ENCODE measurements around the gene SLC6A3.
"Not testable (repeated sequence)": the region's sequence is repeated elsewhere in the genome, so short reads cannot be mapped to it uniquely, and the experiment has no call there.

SLC6A3 gene

DNA sequence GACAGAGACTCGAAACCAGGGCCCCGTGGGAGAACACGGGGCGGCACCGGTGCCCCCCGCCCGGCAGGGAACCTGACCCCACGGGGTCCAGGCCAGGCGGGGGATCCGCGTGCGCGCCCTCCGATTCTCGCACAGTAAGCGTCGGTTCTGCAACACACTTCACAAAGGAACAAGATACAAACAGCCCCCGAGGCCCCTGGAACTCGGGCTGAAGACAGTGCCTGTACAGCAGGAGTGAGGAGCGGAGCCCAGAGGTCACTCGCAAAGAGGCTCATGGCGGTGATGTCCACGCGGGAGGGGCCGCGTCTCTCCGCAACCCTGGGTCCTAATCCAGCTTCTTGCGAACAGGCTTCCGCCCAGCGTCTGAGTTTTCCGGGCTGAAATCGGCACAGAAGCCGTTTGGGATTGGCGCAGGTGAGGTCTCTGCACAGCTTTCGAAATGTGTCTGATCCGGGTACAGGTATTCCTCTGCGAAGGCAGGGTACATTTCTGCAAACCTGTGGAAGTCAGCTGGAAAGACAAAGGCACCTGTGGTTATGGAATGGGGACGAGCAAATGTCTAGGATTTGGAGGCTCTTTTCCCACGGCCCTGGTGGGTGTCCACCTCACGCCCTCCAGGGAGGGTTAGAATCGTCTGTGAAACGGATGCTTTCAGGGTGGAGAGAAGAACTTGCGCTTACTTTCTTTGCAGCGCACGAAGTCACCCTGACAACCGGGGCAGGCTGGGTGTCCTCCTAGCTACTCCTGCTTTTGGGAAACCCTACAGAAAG lies 18.3 kb upstream of the SLC6A3 start:
- no peak for DNase-seq

- no peak for DNase-seq
These were observed 17.1 kb upstream of the SLC6A3 start for GRCh38 chr5:1462358-1462757.

GRCh38 chr5:1461396-1461795 lies 16.2 kb upstream of the SLC6A3 start:
- DNase-seq, result no peak

DNA sequence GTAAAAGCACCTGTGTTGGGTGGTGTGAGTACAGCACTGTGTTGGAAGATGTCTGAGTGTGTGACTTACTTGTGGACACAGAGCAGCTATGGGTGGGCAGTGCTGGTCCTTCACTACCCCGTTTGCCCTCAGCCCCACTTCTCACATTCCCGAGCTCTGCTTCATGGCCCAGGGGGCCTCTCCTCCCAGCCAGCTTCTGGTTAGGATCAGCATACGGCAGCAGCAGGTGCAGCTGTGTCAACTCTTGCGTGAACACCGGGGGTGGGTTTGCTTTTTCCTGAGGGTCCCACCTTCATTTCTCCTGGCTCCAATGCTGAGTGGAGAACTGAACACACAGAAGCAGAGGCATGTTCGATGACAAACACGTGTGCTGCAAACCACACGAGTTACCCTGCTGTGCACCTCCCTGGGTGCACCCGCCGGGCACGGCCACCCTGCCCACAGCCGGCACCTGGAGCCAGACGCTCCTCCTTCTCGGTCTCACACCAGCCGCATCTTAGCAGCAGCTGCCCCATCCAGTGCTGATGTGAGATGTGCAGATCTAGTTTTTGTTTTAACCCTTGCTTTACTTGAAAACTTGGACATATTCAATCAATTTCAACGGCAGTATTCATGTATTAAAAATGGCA lies 14.9 kb upstream of the SLC6A3 start:
- peak; percentile 82 for DNase-seq

DNA sequence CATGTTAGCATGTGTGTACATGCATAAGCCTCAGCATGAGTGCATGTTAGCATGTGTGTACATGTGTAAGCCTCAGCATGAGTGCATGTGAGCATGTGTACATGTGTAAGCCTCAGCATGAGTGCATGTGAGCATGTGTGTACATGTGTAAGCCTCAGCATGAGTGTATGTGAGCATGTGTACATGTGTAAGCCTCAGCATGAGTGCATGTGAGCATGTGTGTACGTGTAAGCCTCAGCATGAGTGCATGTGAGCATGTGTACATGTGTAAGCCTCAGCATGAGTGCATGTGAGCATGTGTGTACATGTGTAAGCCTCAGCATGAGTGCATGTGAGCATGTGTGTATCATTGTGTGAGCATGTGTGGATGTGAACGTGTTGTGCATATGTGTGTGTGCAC lies 14.2 kb upstream of the SLC6A3 start:
- DNase-seq, result not testable (repeated sequence)

GRCh38 chr5:1456110-1456881 lies 11.1 kb upstream of the SLC6A3 start:
- not testable (repeated sequence) for DNase-seq

DNA sequence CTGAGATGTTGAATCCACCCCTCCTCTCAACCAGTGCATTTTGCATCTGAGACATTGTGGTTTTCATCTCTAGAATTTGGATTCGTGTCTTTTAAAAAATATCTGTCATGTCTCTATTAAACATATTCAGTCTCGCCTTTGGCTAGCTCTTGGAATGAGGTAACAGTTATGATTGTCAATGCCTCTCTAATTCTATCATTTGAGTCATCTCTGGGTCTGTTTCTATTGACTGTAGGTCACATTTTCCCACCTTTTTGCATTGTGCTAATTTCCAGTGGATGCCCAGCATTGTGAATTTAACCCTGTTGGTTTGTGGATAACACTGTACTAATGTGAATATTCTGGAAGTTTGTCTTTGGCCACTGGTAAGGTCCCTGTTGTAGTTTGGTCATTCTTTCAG lies 8.4 kb upstream of the SLC6A3 start:
- no peak for DNase-seq

GRCh38 chr5:1449081-1449630 lies 3.9 kb upstream of the SLC6A3 start:
- no peak for DNase-seq

DNA sequence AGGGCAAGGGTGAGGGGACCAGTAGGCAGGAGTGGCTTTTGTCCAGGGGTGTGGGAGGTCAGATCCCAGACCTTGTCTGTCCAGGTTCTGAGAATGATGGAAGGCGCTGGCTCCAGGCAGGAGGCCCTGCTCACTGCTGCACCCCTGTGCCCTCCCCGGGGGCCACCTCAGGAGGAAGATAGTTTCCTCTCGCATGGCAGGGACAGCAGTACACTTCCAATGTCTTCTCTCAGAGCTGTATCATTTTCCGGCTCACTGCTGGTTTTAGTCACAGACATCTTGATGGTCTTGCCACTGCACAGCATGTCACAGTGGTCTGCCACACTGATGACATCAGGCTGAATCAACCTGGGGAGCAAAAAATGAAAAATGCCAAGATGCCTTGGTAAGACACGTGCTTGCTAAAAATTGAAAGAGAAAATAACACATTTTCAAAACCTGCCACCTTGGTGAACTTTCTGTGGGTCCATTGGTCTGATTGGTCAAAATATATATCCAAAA lies 3.3 kb upstream of the SLC6A3 start:
- no peak for DNase-seq

- no peak for DNase-seq
These were observed 2.6 kb upstream of the SLC6A3 start for GRCh38 chr5:1447671-1448361.

- DNase-seq, result no peak
These were observed 1.5 kb upstream of the SLC6A3 start for GRCh38 chr5:1446602-1447343.

GRCh38 chr5:1445689-1446601 lies 705 bp upstream of the SLC6A3 start:
- DNase-seq, result no peak

- DNase-seq, result peak; percentile 26
These were observed 665 bp downstream of the SLC6A3 start for GRCh38 chr5:1444361-1445189.

GRCh38 chr5:1443991-1444360 lies 1.3 kb downstream of the SLC6A3 start:
- DNase-seq, result no peak

GRCh38 chr5:1443171-1443570 lies 2.1 kb downstream of the SLC6A3 start:
- DNase-seq, result no peak

DNA sequence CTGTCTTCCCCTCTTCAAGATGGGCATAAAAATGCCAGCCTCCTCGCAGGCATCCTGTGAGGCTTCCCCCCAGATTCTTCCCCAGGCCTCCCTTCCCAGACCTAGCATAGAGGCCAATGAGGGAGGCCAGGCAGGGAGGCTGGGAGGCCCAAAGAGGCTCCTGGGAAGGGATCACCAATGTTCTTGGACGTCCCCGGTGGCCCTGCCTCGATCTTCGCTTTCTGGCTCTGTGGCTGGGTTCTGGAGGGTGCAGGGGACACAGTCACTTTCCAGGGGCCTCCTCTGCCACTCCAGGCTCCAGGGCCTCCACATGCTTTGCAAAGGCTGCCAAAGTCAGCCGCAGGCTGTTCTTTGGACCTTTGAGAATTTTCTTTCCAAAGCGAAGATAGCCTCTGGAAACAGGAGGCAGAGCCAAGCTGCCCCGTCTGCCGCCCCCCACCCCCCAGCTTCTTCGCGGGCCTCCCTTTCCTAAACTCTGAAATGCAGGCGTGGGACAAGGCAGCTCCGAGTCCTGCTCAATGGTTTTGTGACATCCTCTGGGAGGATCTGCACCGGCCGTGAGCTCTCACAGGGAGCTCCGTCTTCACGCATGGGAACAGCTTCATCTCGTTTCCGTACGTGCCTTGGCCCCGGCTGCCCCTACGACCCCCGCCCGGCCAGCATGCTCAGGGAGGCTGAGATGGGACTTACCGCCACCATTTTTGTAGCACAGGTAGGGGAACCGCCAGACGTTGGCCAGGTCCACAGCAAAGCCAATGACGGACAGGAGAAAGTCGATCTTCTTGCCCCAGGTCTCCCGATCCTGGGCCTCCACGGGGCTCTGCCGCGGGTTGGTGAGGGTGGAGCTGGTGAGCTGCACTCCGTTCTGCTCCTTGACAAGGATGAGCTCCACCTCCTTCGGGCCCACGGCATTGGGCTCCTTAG lies 2.8 kb downstream of the SLC6A3 start:
- no peak for DNase-seq

DNA sequence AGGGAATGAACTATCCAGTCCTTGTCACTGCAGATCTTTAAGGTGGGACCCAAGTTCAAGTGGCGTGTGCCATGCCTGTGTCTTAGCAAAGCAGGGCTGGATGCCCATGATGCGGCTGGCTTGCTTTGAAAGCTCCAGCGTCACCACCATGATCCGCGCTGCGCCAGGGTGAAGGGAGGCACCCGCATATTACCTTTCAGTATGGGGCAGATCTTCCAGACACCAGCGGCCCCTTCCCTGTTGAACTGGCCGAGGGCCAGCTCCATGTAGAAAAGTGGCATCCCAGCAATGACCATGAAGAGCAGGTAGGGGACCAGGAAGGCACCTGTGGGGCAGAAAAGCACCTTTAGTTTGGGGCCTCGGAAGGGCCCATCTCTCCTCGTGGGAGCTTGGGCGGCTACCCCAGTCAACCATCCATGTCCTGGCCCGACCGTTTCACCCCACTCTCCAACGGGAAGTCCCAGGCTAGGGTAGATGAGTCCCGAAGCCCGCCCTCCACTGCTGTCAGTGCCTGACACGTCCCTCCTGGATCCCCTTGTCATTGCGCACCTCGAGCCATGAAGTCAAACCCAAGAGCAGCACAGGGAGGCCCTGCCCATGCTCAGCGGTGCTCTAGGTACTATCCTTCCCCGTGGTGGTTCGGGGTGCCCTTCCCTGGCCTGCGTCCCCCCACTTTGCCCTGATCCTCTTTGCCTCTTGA lies 3.9 kb downstream of the SLC6A3 start:
- no peak for DNase-seq

GRCh38 chr5:1440098-1440493 lies 5.1 kb downstream of the SLC6A3 start:
- no peak for DNase-seq

Data from NCI-H2171 treated with DMSO at 0.1 percent for 48 hours (cell line).